Measurements from ENCODE around the gene PLEKHM1.
"Not testable (repeated sequence)": the region's sequence is repeated elsewhere in the genome, so short reads cannot be mapped to it uniquely, and the experiment has no call there.

Gene PLEKHM1

DNA sequence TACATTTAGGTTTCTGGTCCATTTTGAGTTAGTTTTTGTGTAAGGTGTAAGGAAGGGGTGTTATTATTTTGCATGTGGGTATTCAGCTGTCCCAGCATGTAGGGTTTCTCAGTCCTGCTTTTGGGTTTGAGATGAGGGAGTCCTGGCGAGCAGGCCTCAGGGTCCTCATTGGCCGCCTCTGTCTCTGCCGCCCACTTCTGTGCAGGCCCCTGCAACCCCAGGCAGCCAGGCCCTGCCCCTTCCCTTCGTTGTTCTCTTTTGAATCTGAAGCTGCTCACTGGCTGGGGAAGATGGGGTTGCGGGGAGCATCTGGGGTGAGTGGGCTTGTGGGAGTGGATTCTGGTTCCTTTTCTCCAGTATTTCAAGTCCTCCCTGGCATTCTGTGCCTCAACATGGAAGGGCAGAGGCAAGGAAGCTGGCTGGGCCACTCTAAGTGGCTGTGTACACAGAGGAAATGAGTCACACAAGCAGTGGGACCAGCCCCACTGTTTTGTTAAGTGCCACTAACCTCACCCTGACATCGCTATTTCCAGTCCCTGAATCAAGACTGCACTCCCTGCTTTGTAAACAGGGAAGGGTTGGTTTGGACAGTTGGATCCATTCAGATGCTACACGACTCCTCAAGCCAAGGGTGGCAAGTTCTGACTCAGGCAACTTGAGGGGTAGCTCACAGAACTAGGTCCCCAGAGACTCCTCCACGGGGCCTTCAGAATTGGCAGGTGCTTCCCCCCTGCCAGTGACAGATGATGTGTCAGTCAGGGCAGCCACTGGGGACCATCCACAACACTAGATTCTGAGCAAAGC lies 28.8 kb downstream of the PLEKHM1 start:
- DNase-seq = not testable (repeated sequence)

DNA sequence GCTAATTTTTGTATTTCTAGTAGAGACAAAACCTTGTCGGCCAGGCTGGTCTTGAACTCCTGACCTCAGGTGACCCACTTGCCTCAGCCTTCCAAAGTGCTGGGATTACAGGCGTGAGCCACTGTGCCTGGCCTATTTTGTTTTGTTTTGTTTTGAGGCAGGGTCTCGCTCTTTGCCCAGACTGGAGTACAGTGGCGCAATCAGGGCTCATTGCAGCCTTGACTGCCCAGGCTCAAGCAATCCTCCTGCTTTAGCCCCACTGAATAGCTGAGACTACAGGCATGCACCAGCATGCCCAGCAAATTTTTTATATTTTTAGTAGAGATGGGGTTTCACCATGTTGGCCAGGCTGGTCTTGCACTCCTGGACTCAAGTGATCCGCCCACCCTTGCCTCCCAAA lies 30.1 kb downstream of the PLEKHM1 start:
- DNase-seq = not testable (repeated sequence)

DNA sequence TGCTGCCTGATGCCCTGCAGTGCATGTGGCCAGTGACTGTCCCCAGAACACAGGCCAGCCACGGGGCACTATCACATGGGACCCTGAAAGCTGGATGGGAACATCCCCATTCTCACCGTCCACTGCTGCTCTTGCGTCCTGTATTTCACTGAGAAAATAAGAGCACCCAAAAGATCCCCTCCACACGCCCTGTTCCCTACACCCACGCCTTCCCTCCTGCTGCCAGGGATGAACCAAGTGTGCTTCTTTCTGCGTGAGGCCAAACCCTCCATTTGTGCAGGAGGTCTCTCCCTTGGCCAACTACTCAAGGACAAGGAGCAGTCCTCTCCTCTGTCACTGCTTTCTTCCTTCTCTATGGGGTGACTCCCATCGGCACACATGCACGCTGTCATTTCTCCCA lies 36.2 kb downstream of the PLEKHM1 start:
- not testable (repeated sequence) for DNase-seq

DNA sequence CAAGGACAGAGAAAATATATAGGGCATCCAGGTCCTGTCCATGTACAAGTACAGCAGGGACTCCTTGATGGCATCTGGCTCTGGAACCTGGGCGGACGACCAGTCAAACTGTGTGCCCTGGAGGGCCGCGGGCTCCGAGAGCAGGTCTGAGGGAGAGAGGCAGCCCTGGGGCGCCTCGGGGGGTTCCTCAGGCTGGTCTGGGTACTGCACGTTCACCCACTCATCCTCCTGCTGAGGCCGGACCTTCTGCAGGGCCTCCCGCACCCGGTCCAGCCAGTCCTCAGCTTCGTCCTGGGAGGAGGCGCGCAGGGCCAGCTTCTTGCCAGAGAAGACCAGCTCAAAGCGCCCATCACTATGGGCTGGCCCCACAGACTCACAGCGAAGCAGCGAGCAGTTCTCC lies 36.8 kb downstream of the PLEKHM1 start:
- DNase-seq = not testable (repeated sequence)

DNA sequence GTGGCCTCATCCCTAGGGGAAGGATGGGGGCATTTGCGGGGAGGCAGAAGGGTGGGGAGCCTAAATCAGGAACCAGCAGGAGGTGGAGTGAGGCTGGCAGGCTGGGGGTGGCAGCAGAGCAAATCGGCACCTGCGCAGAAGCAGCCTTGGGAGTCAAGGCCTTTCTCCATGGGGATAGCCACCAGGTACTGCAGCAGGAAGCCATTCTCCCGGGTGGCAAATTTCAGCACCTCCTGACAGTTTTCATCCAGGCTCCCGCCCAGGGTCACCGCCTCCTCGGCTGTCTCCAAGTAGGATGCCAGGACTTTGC lies 37.3 kb downstream of the PLEKHM1 start:
- DNase-seq = not testable (repeated sequence)

DNA sequence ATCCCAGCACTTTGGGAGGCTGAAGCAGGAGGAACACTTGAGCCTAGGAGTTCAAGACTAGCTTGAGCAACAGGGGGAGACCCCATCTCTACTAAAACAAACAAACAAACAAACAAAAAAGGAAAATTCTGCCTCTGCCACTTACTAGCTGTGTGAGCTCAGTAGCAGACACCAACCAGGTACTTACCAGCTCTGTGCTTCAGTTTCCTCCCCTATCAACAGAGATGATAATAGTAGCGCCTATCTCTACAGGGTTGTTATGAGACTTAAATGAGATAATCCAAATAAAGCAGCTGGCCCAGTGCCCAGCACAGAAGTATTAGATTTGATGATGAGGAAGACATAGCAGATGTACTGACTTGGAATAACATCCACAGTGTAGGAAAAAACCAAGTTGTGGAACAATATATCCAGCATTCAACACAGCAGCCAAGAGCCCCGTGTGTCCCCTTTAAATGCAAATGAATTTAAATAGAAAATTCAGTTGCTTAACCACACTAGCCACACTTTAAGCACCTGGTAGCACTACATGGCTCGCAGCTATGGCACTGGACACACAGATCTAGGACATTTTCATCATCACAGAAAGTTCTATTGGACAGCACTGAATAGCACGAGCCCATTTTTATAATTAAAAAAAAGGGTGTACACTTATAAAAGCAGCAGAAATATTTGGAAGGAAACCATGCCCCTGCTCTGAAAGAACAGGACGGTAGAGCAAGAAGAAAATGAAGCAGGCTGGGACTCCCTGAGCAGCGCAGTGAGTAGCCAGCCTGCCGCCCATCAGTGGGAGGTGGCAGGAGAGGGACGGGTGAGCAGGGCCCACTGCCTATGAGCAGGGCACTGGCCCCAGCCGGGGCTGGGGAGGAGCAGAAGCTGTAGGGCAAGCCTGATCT lies 37.9 kb downstream of the PLEKHM1 start:
- DNase-seq = not testable (repeated sequence)

DNA sequence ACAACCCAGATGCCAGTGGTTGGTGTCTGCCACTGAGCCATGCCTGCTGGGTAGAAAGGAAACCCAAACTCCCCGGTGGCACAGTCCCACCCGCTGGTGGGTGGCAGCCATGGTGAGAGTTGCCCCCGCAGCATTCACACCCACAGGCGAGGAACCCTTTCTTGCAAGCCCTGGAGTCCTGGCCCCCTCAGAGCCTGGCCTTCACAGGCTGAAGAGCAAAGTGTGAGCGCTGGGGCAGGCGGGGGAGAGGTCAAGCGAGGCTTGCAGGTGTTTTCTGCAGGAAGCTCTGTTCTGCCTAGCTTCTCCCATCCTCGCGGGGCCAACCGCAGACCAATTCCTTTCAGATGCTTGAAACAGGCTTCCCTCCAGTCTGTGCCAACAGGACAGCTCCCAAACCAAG lies 38.9 kb downstream of the PLEKHM1 start:
- DNase-seq = not testable (repeated sequence)

DNA sequence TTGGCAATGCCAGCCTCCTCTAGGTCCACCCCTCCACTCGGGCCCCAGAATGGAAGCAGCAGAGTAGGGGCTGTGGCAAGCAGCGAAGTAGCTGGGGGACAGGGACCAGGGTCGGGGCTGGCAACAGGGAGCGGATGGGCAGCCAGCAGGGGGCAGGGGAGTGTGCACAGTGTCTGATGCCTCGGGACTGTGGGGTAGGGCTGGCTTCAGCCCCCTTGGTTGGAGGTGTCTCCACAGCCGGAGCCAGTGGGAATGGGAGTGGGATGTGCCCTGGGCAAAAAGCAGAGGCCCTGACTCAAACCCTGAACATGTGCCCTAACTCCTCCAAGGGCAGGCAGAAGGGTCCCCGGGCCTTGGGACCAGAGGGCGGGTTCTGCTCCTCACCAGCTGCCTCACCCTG lies 39.4 kb downstream of the PLEKHM1 start:
- no peak for DNase-seq

DNA sequence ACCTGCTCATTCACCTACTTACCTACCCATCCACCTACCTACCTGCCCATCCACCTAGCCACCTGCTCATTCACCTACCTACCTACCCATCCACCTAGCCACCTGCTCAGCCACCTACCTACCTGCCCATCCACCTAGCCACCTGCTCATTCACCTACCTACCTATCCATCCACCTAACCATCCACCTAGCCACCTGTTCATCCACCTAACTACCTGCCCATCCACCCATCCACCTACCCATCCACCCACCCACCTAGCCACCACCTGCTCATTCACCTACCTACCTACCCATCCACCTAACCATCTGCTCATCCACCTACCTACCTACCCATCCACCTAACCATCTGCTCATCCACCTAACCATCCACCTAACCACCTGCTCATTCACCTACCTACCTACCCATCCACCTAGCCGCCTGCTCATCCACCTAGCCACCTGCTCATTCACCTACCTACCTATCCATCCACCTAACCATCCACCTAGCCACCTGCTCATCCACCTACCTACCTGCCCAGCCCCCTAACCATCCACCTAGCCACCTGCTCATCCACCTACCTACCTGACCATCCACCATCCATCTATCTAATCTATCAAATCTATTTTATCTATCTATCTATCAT lies 40.7 kb downstream of the PLEKHM1 start:
- not testable (repeated sequence) for DNase-seq

DNA sequence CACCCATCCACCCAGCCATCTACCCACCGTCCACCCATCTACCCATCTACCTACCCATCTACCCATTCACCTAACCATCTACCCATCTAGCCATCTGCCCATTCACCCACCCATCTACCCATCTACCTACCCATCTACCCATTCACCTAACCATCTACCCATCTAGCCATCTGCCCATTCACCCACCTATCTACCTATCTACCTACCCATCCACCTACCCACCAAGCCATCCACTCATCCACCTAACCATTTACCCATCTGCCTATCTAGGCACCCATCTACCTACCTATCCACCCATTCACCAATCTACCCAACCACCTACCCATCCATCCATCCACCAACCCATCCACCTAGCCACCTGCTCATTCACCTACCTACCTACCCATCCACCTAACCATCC lies 41.3 kb downstream of the PLEKHM1 start:
- not testable (repeated sequence) for DNase-seq

DNA sequence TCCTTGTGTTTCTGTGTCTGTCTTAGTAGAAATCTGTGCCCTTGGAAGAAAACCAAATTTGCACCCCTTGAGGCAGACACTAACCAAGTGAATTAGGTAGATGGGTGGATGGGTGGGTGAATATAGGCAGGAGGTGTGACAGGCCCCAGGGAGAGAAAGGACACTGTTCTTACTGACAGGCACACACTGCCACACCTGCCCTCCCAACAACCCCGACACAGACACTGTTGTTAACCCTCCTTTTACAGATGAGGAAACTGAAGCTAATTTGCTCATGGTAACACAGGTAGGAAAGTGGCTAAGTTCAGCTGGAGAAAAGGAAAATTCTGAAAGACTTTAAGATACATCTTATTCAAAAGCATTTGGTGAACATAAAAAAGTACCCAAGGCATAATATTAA lies 42.0 kb downstream of the PLEKHM1 start:
- DNase-seq = not testable (repeated sequence)

DNA sequence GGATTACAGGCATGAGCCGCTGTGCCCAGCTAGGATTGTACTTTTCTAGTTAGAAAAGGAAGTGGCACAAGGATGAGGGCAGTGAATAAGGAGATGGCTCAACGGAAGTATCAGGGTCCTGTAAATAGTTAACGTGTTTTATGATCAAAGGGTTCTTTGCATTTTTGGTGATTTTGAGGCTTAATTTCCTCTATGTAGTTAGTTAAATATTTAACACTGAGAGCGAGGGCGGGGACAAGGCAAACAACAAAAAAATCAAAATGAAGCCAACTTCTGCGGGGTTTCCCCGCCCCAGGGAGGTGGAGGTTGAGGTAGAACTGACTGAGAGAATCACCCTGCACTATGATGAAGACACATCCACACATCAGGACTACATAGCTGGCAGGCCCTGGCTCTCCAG lies 42.5 kb downstream of the PLEKHM1 start:
- DNase-seq = not testable (repeated sequence)

DNA sequence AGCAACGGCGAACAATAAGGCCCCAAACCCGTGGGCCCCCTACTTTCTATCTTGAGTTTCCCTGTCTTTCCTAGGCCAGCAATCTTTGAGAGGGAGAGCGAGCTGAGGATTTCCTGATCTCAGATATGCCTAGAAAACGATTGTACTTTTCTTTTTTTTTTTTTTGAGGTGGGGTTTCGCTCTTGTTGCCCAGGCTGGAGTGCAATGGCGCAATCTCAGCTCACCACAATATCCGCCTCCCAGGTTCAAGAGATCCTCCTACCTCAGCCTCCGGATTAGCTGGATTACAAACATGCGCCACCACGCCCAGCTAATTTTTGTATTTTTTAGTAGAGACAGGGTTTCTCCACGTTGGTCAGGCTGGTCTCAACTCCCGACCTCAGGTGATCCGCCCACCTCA lies 42.9 kb downstream of the PLEKHM1 start:
- DNase-seq = not testable (repeated sequence)

DNA sequence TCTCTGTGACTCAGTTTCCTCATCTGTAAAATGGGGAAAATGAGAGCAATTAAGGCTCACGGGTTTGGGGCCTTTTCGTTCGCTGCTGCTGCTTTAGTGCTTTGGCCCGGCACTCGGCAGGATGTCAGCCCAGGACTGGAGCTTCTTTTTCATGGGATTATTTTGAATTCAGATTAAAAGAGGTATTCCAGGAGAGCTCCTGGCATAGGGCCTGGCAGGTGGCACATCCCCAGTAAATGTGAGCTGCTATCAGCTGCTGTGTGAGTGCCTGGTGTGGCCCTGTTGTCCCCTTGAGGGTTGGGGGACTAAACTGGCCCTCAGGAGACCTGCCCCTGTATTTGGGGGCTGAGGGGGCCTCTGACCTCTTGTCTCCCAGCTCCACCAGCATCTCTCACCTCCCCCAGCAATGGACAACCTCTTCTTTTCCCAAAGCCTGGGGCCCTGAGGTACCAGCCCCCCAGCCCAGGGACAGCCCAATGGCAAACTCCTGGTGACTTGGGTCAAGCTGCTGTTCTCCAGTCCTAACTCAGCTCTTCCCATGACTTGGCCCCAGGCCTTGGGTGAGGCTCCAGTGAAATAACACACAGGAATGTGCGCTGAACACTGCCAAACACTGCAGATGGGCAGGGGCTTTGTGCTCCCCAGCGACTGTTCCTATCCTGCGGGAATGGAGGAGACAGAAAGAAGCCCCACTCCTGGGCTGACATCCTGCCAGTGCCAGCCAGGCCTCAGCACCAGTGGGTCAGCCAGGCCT lies 43.5 kb downstream of the PLEKHM1 start:
- DNase-seq = not testable (repeated sequence)

DNA sequence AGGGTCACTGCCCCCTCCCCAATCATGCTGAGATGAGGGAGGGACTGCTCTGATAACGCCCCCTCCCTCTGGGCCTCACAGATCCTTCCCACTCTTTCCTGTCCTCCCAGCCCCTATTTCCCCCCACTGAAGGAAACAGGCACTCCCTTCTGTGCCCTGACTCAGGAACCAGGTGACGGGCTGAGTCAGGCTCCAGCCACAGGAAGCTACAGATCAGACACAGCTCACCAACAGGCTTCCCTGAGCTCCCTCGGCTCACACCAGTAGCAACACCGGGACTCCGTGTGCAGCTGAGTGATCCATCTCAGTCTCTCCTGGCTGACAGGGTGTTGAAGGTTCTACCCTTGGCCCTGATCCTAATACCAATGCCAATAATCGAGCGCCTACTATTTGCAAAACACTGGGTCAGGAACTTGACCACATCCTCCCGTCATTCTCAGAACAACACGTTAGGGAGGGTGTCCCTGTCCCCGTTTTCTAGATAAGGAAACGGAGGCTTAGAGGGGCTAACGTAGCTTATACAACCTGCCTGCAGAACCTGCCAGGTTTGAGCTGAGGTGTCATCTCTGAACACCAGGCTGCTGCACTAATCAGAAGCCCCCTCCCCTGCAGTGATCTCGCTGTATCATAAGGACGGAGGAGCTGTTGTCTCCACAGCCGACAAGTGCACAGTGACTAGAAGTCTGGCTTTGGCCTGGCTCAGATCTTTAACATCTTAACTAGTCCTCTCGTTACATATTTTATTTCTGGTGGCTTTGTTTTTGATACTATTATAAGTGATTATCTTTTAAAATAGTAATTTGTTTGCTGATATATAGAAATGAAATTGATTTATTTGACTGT lies 44.4 kb downstream of the PLEKHM1 start:
- DNase-seq = peak; percentile 49

DNA sequence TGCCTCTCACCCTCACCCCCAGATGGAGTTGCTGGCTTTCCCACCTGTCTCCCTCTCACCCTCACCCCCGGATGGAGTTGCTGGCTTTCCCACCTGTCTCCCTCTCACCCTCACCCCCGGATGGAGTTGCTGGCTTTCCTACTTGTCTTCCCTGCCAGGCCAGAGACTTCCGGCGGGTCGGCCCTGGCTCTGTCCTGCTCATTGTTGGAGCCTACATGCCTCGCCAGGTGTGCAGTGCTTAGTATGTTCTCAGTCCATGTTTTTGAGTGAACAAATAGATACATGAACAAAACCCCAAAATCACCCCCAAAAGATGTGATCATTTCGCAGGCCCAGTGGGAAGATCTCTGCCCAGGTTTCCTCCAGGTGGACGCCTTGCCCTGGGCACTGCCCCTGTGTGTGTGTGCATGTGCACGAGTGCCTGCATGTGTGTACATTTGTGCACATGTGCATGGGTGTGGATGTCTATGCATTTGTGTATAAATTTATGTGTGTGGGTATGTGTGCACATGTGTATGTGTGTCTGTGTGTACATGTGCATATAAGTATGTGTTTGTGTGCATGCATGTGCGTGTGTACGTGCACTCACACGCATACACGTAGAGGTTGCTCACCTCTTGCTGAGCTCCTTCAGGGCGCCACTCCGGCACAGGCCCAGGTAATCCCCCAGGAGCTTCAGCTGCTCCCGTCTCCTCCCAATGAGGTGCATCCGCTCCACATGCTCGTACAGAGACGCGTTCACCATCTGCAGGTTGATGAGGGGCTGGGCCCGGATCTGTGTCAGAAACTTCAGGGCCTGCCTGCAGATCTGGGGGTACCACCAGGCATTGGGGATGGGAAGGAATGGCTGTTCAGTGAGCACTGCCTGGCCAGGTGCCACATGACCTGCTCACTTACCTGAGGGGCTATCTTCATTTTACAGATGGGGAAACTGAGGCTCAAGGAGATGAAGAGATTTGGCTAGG lies 45.4 kb downstream of the PLEKHM1 start:
- not testable (repeated sequence) for DNase-seq

DNA sequence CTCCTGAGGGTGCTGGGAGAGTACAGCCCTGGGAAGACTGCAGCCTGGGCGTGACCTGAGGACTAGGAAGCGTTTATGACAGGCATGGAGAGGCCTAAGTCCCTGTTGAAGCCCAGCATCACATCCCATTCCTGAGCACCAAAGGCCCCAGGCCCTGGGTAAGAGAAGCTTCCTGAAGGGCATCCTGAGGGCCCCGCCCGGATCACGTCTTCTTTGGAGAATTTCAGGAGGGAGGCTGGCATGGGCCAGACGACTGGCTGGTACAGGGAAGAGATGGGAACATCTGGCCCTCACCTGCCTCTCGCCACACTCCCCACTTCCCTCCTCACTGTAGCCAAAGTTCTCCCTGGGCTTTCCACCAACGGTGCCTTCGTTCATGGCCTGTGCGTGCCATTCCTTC lies 46.2 kb downstream of the PLEKHM1 start:
- DNase-seq = not testable (repeated sequence)

DNA sequence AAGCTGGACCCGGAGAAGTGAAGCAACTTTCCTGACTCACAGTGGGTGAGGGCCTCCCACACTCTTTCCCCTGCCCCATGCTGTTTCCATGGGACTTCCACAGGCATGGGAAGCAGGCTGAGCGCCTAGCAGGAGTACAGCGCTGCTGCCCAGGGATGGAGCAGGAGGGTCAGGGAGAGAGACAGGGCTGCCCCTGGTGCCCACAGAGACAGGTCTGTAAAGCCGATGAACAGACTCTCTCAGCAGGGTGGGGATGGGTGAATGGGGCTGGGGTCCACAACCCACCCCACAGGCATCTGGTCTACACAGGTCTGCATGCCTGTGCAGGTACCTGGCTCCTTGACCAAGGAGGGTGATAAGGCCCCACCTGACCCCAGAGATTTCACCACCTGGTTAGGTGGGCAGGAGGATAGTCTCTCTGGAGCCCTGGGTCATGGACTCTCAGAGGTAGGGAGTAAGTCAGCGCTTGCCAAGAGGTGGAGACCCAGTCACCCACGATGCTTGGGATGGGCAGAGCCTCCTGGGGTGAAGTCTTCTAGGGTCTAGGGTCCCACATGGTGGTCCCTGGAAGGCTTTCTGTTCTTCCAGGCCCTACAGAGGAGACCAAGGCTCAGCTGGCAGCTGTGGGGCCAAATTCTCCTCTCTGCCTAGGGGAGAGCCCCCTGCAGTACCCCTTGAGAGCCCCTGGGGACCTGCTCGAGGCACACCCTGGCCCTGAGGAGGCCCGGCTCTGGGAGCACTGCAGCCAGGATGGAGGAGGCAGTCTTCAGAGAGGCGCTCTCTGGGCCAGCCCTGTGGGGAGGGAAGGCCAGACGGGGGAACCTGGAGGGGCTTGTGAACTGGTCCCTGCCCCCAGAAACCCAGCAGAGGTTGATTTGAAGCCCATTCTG lies 46.9 kb downstream of the PLEKHM1 start:
- DNase-seq = not testable (repeated sequence)

DNA sequence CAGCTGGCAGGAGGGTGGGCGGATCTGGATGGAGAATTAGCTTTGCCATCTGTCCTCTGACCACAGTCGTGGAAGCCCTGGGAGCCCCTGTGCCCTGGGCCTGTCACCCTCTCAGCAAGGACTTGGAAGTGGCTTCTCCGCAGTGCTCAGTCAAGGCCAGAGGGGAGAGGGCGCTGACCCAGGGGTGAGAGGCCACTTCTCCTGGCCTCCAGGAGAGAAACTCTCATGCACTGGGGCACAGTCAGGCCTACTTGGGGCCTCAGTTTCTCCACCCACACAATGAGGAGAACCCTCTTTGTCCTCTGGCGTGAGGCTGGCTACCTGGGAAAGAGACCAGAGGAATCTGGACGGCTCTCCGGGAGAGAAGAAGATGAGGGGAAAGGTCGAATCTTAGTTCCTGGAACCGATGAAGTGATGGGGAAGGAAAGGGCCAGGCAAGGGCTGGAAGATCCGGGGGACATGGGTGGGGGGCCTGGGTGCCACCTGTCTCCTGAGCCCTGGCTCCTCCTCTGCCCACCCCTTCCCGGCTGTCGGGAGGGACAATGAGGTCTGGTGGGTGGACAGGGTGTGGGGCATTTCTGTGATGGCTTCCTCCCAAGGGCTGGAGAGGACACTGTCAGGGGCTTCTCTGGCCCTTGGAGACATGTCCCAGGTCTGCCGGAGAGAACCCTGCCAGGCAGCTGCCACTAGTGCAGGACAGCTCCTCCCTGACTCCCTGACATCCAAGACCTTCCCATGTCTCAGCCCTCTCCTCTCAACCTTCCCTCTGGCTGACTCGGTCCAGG lies 48.8 kb downstream of the PLEKHM1 start:
- DNase-seq = no peak
